ENCODE results near the gene PLCH1.

The PLCH1 gene

DNA sequence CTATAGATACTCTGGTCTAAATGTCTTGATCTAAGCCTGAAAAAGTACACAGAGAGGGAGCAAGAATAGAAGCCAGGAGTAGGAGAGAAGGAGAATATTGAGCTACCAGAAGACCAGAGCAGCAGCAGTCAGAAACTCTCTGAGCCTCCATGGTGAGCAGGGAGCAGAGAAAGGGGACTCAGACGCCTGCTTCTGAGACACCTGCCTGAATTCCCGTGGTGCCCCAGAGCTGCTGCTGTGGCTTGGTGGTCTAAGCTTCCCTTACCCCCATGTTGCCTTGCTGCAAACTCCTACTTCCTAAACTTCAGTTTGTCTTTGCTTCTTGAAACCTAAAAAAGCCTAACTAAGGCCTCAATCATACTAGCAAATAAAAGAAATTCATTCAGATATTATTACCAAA lies 356.5 kb downstream of the PLCH1 start:
- DNase-seq (ENCODE audit: low read depth in 2 of 2, low spot score in 1 of 2): no peak

DNA sequence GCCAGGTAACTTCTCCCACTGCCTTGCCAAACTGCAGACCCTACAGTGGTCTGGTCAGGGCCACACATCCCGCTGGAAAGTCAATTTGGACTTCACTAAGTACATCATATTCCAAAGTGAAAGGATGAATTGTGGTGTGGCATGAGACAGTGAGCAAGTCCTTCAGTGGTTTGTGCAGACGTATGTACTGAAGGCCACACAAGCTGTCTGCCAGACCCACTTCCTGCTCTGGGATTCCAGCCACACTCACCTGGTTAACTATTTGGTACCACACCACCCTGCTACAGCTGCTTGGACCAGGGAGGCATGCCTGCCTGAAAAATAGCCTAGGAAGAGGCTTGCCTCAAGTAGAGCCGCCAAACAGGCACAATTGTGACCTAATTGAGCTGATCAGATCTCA lies 357.3 kb downstream of the PLCH1 start:
- no peak for DNase-seq (ENCODE audit: low read depth in 2 of 2, low spot score in 1 of 2)

- no peak for DNase-seq (ENCODE audit: low read depth in 2 of 2, low spot score in 1 of 2)
Measured at GRCh38 chr3:155386919-155387318, 358.0 kb downstream of the PLCH1 start.

- no peak for DNase-seq (ENCODE audit: low read depth in 2 of 2, low spot score in 1 of 2)
Measured at GRCh38 chr3:155385896-155386625, 358.8 kb downstream of the PLCH1 start.

DNA sequence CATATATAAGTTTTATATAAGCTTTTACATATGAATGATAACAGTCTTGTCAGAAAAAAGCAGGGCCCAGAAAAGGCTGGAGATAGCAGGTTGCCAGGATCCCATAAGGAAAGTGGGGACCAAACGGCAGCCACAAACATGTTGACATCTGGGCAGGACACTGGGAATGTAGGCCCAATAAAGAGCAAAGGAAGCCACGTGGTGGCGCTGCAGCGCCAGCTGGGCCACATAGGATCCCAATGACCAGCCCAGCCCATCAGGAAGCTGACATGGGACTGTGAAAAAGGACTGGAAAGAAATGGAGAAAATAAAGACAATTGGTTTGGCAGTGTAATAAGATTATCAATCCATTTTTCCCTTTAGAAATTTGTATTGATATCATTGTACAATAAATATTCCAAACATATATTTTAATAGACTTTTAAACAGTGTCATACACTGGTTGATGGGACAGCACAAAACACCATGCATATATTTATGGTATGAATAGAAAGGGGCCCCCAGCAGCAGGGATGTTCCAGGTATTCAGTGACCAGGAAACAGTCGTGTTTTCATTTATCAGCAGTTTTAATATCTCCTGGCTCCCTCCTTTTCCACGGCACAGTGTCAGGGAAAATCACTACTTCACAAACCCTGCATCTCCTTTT lies 362.4 kb downstream of the PLCH1 start:
- DNase-seq (ENCODE audit: low read depth in 2 of 2, low spot score in 1 of 2): no peak

- DNase-seq (ENCODE audit: low read depth in 2 of 2, low spot score in 1 of 2): no peak
Measured at GRCh38 chr3:155377847-155378246, 367.0 kb downstream of the PLCH1 start.

DNA sequence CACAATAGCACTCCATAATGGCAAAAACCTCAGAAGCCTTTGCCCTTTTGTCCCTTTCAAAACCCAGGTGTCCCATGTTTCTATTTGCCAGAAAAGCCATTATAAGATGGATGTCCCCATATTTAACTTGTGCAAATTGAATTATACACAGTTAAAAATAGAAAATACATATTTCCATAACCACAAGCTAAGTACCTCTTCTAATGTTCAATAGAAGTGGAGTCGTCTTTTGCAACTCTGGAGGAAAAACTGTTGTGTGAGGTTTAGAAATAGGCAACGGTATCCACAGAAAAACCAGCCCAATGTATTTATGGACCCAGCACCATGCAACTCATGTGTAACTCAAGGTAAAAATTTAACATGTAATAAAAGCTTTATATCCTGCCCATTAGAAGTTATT lies 367.8 kb downstream of the PLCH1 start:
- no peak for DNase-seq (ENCODE audit: low read depth in 2 of 2, low spot score in 1 of 2)

DNA sequence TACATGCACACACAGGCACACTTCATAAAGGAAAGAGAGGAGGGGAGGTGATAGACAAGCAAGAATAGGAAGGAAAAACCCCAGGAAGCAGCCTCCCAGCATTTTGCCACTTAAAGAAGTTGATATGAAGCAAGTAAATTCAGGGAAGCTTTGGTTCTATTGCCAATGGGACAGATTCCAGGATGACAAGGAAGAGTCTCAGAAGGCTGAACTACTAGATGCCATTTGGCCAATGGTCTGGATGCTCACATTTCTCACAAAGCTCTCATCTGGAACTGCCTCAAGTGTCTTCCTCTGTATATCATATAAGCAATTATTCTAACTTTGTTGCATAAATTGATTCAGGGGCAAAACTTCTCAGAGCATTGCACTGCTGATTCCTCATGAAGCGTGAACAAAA lies 372.6 kb downstream of the PLCH1 start:
- DNase-seq (ENCODE audit: low read depth in 2 of 2, low spot score in 1 of 2): no peak

DNA sequence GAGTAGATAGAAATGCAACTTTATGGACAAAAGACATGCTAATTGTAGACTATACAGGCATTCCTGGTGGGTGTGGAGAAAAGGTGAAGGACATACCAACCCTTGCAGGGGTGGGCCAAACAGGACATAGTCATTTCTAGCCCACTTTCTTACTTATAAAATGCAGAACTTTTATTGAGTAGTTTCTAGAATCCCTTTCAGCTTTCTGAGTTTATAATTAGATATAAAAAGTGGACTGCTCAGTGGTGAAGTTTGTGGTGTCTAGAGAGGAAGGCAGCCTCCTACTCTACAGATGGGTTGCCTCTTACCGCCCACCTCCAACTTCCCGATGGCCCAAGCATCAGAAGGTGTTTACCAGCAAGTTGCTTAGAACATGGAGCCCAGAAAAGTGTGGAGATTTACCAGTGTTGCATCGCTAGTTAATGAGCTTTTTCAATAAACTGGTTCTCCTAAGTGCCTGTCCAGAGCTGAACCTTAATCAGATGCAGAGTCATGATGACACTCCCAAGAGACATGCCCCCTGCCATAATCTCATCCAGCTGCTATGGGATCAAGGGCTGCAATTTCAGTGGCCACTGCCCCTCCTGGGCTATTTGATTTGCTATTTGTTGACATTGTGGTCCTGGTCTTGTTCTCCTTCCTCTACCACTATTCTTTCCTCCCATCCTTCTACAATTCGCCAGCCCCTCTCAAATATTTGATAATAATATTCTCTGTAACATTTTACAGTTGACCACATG lies 373.9 kb downstream of the PLCH1 start:
- no peak for DNase-seq (ENCODE audit: low read depth in 2 of 2, low spot score in 1 of 2)

DNA sequence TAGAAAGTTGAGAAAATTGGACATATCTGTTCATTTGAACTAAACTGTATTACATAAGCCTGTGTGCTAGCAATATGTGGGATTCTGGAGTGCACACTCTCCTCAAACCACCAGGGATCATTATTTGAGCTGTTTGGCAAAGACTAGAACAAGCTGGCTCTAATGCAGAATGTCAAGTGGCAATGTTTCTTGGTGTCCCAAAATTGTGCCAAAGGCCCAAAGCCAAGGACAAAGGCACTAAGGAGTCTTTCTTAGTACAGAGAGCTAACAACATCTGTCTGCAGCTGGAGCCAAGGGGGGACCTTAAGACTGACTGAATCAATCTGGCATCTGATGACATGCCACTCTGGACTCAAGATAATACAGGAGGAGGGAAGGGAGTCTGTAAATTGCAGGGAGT lies 374.7 kb downstream of the PLCH1 start:
- no peak for DNase-seq (ENCODE audit: low read depth in 2 of 2, low spot score in 1 of 2)

GRCh38 chr3:155369735-155370134 lies 375.1 kb downstream of the PLCH1 start:
- no peak for DNase-seq (ENCODE audit: low read depth in 2 of 2, low spot score in 1 of 2)

GRCh38 chr3:155369244-155369643 lies 375.6 kb downstream of the PLCH1 start:
- DNase-seq (ENCODE audit: low read depth in 2 of 2, low spot score in 1 of 2): no peak

GRCh38 chr3:155368786-155369185 lies 376.1 kb downstream of the PLCH1 start:
- DNase-seq (ENCODE audit: low read depth in 2 of 2, low spot score in 1 of 2): no peak

DNA sequence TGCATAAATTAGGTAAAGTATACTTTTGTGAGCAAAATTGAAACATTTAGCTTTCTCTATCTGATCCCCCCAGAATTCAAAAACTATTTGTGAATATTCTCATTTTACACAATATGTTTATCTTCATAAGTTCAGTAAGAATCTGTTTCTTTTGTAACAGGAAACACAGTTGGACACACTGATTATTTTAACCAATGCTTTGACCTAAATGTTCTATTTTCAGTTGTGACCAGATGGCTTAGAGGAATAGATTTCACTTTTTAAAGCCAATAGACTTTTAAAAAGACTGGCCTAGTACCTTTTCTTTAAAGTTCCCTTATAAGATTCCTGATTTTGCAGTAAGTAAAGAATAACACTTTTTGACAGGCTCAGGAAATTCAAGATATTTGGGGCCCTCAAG lies 377.4 kb downstream of the PLCH1 start:
- no peak for DNase-seq (ENCODE audit: low read depth in 2 of 2, low spot score in 1 of 2)

DNA sequence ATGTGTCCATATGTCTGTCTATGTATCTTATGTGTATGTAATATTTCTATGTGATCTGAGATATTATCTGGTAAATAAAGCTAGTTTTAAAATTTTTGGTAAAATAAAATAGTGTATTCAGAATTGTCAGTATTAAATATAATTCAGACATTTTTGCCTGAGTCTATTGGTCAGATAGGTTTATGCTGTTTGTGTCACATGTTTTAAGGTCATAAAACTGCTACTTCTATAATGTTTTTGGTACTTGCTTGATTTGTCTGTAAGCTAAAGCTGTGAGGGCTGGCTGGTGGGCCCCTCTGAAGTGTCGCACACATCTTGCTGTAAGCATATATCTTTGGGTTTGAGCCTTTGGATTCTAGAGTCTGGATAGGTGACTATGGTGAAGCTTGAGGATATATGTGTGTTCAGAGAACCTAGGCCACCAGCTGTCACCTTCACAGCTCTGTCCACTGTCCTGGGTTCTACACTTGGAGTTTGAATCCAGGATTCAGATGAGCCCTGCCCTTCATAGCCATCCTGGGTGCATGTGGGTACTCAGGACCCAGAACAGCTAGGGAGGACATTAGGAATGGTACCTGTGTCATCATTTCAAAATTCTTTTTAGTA lies 379.6 kb downstream of the PLCH1 start:
- no peak for DNase-seq (ENCODE audit: low read depth in 2 of 2, low spot score in 1 of 2)

- no peak for DNase-seq (ENCODE audit: low read depth in 2 of 2, low spot score in 1 of 2)
Measured at GRCh38 chr3:155364492-155364891, 380.4 kb downstream of the PLCH1 start.

DNA sequence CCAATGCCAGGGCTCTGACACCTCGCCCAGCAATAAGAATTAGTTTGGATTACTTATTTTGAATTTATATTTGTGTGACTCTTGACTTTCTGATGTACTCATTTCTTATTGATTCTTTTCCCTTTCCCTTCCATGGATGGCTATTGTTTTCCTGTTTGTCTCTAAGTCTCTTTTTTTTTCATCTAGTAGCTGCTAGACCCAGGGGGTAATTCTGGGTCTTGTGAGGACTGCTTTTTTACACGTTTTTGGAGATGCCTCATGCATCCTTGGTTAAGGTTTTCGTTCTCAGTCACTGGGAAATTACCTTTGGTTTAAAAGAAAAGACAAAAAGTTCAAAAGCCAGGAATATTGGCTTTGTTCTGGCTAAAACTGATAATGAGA lies 381.2 kb downstream of the PLCH1 start:
- no peak for DNase-seq (ENCODE audit: low read depth in 2 of 2, low spot score in 1 of 2)

- DNase-seq (ENCODE audit: low read depth in 2 of 2, low spot score in 1 of 2): no peak
Measured at GRCh38 chr3:155362808-155363689, 381.8 kb downstream of the PLCH1 start.

DNA sequence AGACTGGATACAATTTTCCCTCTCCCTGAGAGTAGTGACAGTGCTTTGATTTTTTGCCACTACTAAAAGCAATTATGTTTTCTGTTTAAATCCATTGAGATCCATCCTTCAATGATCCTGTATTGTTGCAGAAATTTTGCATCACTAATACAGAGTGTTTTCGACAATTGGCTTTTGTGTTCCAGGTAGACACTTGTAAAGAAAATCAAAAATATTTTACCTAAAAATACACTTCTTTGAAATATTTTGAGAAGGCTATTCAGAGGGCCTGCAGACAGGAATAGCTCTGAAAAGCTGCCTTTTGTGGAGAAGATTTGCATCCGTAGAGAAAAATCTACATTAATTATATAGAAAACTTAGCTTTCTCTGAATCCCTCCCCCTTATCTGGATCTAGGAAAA lies 384.6 kb downstream of the PLCH1 start:
- no peak for DNase-seq (ENCODE audit: low read depth in 2 of 2, low spot score in 1 of 2)

DNA sequence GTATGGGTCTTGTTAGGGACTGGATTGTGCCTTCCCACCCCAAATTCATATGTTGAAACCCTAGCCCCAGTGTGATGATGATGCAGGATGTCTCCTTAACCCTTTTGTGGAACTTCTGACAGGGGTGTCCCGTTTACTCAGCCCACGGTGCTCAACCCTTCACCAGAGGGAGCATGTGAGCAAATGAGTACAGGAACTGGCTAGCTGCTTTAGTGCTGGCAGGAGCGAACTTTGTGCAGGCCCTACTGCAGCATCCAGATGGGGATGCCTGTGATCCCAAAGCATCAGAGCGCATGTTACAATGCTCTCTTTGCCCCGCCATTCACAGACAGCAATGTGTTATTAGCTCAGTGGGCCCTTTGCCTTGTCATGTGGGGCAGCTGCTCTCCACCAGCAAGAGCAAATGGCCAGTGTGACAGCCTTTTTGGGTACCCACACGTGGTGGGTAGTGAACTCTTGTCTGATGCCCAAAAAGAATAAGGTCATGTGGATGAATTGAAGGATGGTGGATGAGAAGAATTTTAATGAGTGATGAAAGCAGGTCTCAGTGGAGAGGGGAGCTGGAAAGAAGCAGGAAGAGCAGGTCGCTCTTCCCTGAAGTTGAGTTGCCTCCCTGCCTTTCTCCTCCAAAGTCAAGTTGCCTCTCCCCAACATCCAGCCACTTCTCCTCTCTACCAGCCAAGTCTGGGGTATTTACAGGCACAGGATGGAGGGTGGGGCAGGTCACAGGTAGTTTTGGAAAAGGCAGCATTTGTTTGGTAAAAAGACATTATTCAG lies 388.1 kb downstream of the PLCH1 start:
- DNase-seq (ENCODE audit: low read depth in 2 of 2, low spot score in 1 of 2): no peak

All from stimulated activated CD8-positive, alpha-beta memory T cell treated with anti-CD3 and anti-CD28 coated beads, Interleukin-4, amount 100 ng/mL, for 4 hours (primary cell).